SK-N-MC (cell line): ENCODE results near the gene CLTC.
"Not testable (repeated sequence)": the region's sequence is repeated elsewhere in the genome, so short reads cannot be mapped to it uniquely, and the experiment has no call there.

ENCODE experiments used
- DNase-seq: peaks from one replicate; pipeline ENCODE4 v3.0.0-alpha.2; 2011; ENCODE audit warnings: low read depth, low spot score
- H3K27ac ChIP-seq: fragments of 200-600 bp; sonication (generic); 2 replicates; pipeline ENCODE4 v1.5.1; 2016; ENCODE audit warnings: mixed run types
- H3K36me3 ChIP-seq: fragments of 200-600 bp; sonication (generic); 2 replicates; pipeline ENCODE4 v1.6.1; 2017; ENCODE audit warnings: antibody characterized with exemption, low read length, mixed read lengths; ENCODE audit not compliant: insufficient read depth
- H3K4me3 ChIP-seq: fragments of 200-600 bp; sonication (generic); 2 replicates; pipeline ENCODE4 v1.5.1; 2016
- H3K9ac ChIP-seq: fragments of 200-600 bp; sonication (generic); 2 replicates; pipeline ENCODE4 v1.8.0; 2017; ENCODE audit warnings: mixed run types, mixed read lengths; ENCODE audit not compliant: insufficient read length
- H3K9me3 ChIP-seq: fragments of 200-600 bp; sonication (generic); 2 replicates; pipeline ENCODE4 v1.6.1; 2017; ENCODE audit warnings: low read depth, mild to moderate bottlenecking, antibody characterized with exemption, low read length, moderate library complexity, mixed read lengths
- EZH2 ChIP-seq: fragments of 200-600 bp; sonication (generic); IDR thresholded peaks from one replicate; pipeline ENCODE4 v1.6.1; 2017; ENCODE audit warnings: antibody characterized with exemption
- FOXP2 ChIP-seq: optimal IDR thresholded peaks from 2 replicates; pipeline ENCODE3; 2011; ENCODE audit warnings: mild to moderate bottlenecking, moderate library complexity; ENCODE audit not compliant: insufficient read depth; ENCODE audit errors: extremely low read length, control extremely low read depth
- POLR2AphosphoS5 ChIP-seq: IDR thresholded peaks from 2 replicates; pipeline ENCODE4 v1.6.1; 2012; ENCODE audit warnings: mild to moderate bottlenecking, low read depth, low read length, borderline replicate concordance

CLTC gene

DNA sequence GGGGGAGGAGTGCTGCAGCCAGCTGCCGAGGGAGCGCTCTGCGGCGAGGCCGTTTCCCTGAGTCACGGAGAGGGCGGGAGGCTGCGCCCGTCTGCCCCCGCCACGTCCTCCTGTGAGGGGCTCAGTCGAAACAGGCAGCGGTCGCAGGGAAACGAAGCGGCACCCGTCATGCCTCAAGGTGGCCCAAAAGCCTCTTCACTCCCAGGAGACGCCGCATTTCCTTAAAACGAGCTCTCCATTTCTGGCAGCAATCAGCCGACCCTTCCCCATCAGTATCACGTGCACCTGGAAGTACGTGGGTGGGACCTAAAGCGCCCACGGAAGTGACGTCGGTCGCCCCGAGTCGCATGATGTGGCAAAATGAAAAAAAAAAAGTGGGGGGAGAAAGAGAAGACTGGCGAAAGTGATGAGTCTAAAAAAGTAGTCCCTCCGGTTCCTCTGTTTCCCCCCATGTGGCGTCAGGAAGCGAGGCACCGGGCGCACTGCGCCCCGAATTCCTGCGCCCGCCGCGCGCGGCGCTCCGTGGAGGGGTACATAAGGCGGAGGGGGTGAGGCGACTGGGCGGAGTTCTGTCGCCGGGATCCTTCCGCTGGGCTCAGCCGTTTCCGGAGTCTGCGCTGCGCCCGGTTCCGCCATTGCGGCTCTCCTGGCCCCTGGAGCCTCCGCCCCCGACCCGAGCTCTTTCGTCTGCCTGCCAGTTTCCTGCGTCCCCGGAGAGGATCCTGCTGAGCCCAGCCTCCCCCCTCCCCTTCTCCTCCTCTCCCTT lies at the start of gene CLTC:
CLTC (plus strand) TSS at position 598 of the 766 bp plus-strand sequence. CDS start 237 bp downstream, outside the sequence.
- TF ChIP-seq FOXP2 (peak; percentile 79), EZH2 (no peak), POLR2AphosphoS5 (peak; percentile 93)
- H3K9me3 ChIP-seq: no peaks in the 10 kb centered on the region
- H3K9ac ChIP-seq: peak within 1 kb of the TSS; percentile 98
- peak; percentile 94 for DNase-seq
- peaks cover 26% of the 10 kb centered on the region for H3K36me3 ChIP-seq
- peak within 1 kb of the TSS; percentile 98 for H3K27ac ChIP-seq
- H3K4me3 ChIP-seq: peak within 1 kb of the TSS; percentile 93

DNA sequence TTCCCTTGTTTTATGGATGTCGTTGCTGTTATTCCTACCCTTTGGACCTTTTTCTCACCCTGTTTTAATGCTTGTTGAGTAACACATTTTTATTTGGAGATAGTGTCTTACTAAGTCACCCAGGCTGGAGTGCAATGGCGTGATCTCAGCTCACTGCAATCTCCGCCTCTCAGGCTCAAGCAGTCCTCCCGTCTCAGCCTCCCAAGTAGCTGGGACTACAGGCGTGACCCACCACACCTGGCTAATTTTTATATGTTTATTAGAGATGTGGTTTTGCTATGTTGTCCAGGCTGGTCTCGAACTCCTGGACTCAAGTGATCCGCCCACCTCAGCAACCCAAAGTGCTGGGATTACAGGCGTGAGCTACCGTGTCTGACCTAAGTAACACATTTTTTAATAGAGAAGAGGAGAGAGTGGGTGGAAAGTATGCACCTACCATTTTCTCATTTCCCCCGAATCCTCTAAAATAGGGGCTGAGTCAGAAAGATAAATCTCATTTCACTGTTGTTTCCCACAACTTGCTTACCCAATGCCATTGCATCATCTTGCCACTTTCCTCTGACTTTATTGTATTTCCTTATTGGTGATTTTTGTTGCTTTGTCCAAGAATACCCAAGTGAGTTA lies 47.3 kb upstream of the CLTC start:
- Histone ChIP-seq H3K9ac (no peak overlapping the region), H3K4me3 (no peak overlapping the region), H3K36me3 (peaks cover 4% of the 10 kb centered on the region; the same call in 1 of the 2 replicates), H3K27ac (no peak overlapping the region), H3K9me3 (no peaks in the 10 kb centered on the region)
- DNase-seq: no peak
- TF ChIP-seq EZH2 (no peak), FOXP2 (no peak), POLR2AphosphoS5 (no peak)

DNA sequence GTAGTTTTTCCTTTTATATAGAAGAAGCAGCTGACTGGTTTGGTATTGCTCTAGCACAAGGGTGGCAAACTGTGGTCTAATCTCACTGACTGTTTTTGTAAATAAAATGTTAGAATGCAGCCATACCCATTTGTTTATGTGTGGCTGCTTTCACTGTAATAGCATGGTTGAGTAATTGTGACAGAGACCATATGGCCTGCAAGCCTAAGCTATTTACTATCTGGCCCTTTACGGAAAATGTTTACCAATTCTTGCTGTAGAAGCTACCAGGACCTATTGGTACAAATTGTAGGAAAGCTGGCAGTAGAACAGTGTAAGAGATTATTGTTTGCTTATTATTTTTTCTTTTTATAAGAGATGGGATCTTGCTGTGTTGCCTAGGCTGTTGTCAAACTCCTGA lies 35.5 kb upstream of the CLTC start:
- DNase-seq, H3K27ac ChIP-seq, H3K4me3 ChIP-seq, H3K9me3 ChIP-seq, H3K36me3 ChIP-seq, H3K9ac ChIP-seq: not testable (repeated sequence)

DNA sequence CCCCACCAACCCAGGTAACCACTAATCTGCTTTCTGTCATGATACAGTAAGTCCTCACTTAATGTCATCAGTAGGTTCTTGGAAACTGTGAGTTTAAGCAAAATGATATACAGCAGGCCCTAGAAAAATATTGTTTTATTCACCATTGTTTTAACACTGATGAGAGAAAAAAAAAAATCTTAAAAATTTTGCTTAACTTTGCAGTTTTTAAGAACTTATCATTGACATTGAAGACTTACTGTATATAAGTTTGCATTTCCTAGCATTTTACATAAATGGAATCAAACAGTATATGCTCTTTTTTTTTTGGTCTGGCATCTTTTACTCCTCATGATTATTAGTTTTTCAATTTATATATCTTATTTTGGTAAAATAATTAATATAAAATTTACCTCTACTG lies 19.5 kb upstream of the CLTC start:
- no peak overlapping the region for H3K27ac ChIP-seq
- TF ChIP-seq EZH2 (no peak), FOXP2 (no peak), POLR2AphosphoS5 (no peak)
- DNase-seq: no peak
- no peaks in the 10 kb centered on the region for H3K9me3 ChIP-seq
- H3K9ac ChIP-seq: no peak overlapping the region
- H3K36me3 ChIP-seq: peaks cover 5% of the 10 kb centered on the region; the same call in 1 of the 2 replicates
- no peak overlapping the region for H3K4me3 ChIP-seq

DNA sequence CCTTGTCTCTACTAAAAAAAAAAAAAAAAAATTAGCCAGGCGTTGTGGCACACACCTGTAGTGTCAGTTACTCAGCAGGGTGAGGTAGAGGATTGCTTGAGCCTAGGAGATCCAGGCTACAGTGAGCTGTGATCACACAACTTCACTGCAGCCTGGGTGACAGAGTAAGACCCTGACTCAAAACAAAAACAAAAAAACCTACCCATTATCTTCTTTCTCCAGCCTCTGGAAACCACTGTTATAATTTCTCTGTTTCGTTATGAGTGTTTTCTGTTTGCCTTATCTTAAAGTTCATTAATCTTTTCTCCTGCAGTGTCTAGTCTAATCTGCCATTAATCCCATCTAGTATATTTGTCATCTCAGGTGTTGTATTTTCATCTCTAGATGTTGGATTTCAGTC lies 18.6 kb upstream of the CLTC start:
- no peak overlapping the region for H3K4me3 ChIP-seq
- no peak overlapping the region for H3K9ac ChIP-seq
- H3K9me3 ChIP-seq: no peaks in the 10 kb centered on the region
- TF ChIP-seq POLR2AphosphoS5 (no peak), FOXP2 (no peak), EZH2 (no peak)
- no peak for DNase-seq
- no peak overlapping the region for H3K27ac ChIP-seq
- H3K36me3 ChIP-seq: peaks cover 13% of the 10 kb centered on the region

DNA sequence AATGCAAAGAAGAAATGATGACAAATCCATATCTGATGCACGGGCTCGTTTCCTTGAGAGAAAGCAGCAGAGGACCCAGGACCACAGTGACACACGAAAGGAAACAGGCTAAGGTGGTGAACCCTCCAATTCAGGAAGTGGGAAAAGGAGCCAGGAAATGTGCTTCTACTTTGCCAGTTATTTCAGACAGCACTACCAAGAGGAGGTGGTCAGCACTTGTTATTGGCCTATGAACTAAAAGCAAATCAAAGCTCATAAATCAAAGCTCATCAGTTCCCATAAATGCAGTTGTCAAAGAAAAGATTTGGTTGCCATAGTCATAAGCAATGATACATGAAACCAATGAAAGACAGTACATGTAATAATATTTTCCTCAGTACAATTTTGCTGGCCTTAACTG lies 12.6 kb upstream of the CLTC start:
- no peak for DNase-seq
- no peaks in the 10 kb centered on the region for H3K9me3 ChIP-seq
- H3K36me3 ChIP-seq: peaks cover 25% of the 10 kb centered on the region
- H3K9ac ChIP-seq: no peak overlapping the region
- no peak overlapping the region for H3K27ac ChIP-seq
- TF ChIP-seq FOXP2 (no peak), POLR2AphosphoS5 (no peak), EZH2 (no peak)
- H3K4me3 ChIP-seq: no peak overlapping the region

DNA sequence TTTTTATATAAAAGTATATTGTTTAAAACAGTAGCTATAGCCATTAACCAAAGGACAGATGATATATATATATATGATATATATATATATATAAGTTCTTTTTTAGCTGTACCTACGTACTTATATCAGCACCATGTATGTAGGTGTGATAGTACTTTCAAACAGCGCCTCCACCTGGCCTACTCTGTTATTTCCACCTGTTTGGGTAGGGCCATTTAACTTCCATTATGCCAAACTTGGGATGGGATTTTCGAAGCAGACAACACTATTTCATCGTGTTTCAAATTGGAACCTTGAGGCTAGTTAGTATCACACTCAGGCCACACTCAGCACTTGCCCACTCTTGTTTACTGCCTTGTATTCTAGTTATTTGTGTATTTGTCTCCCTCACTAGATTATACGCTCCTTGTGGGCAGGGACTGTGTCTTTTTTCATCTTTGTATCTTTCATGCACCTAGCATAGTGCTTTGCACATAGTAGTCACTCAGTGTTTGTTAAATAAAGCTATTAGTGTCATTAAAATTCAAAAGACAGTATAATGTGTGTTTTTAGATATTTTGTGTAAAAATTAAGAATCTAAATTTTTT lies 11.8 kb upstream of the CLTC start:
- Histone ChIP-seq H3K9ac (no peak overlapping the region), H3K9me3 (no peaks in the 10 kb centered on the region), H3K36me3 (peaks cover 25% of the 10 kb centered on the region), H3K27ac (no peak overlapping the region), H3K4me3 (no peak overlapping the region)
- no peak for DNase-seq
- TF ChIP-seq FOXP2 (no peak), EZH2 (no peak), POLR2AphosphoS5 (no peak)

DNA sequence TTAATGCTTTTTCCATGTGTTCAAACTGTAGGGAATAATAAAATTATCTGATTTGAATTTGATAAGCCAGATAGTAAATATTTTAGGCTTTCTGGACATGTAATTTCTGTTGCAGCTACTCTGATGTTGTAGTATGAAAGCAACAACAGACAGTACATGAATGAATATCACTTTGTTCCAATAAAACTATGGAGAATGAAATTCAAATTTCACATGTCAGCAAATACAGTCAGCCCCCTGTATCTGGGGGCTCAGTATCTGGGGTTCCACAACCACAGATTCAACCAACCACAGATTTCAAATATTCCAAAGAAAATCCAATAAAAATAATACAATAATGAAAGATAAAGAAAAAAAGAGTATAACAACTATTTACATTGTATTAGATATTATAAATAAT lies 8.2 kb upstream of the CLTC start:
- H3K36me3 ChIP-seq: peaks cover 13% of the 10 kb centered on the region
- no peak overlapping the region for H3K9ac ChIP-seq
- TF ChIP-seq EZH2 (no peak), POLR2AphosphoS5 (no peak), FOXP2 (no peak)
- DNase-seq: no peak
- H3K4me3 ChIP-seq: no peak overlapping the region
- H3K27ac ChIP-seq: no peak overlapping the region
- no peaks in the 10 kb centered on the region for H3K9me3 ChIP-seq

DNA sequence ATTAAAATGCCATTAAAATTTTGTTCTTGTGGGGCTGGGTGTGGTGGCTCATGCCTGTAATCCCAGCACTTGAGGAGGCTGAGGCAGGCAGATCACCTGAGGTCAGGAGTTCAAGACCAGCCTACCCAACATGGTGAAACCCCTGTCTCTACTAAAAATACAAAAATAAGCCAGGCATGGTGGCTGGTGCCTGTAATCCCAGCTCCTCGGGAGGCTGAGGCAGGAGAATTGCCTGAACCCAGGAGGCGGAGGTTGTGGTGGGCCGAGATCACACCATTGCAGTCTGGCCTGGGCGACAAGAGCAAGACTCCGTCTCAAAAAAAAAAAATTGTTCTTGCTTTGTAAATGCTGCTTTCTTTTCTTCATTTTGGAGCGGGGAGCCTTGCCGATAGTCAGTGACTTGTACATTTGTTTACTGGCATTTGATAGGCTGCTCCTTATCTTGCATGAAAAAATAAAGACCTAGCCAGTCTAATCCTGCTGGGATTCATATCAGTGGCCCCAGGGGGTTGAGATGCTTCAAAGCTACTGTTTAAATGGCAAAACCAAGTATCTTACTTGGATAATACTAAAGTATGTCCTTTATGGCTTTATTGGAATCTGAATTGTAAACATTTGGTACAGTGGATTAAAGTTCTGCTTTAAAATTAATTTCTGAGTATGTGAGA lies 3.3 kb upstream of the CLTC start:
- no peak overlapping the region for H3K9ac ChIP-seq
- no peak for TF ChIP-seq FOXP2
- no peak for TF ChIP-seq POLR2AphosphoS5
- no peak for TF ChIP-seq EZH2

More for the DNA sequence above, 3.3 kb upstream of the CLTC start:
- no peaks in the 10 kb centered on the region for H3K9me3 ChIP-seq
- no peak overlapping the region for H3K4me3 ChIP-seq
- no peak for DNase-seq
- H3K36me3 ChIP-seq: peaks cover 5% of the 10 kb centered on the region; the same call in 1 of the 2 replicates
- peak overlapping the region; percentile 67; the same call in 1 of the 2 replicates for H3K27ac ChIP-seq
